CD4-positive, alpha-beta T cell treated with Interleukin-6 for 4 hours (primary cell): ENCODE data around the gene LAIR2.
"Not testable (repeated sequence)": the region's sequence is repeated elsewhere in the genome, so short reads cannot be mapped to it uniquely, and the experiment has no call there.

Experiments used
- DNase-seq: peaks from one replicate; pipeline ENCODE4 v3.0.0-alpha.2; 2020; ENCODE audit warnings: mixed read lengths

LAIR2 gene

DNA sequence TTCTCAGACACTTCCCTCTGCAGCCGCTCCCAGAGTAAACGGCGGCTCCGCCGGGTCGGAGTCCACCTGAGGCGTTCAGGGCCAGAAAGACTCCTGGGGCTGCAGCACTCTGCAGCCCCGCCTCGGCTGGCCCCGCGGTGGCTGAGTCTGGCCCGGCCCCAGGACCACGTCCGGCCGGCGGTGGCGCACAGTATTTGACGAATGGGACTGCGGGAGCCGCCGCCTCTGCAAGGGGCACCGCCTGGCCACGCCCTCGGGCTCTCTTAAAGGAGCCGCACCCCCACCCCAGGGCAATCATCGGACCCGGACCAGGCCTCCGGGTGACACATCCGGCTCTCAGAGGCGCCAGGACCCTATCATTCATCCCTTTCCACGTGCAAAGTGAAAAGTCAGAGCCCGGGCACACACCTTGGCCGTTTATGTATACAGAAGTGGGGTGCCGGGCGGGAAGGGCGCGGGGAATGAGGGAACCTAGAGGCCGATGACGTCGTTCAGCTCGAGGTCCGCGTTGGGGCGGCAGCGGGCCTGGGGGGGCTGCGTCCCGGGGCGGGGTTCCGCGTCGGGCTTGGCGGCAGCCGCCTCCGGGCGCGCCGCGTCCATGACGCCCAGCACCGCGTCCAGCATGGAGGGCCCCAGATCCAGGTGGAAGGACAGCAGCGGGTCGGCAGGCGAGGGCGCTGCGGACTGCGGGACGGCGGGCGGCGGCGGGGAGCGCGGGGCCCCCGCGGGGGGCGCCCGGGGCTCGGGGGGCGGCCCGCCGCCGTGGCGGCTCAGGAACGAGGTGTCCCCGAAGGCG, 37.8 kb upstream of the LAIR2 start:
- peak; percentile 78 for DNase-seq

DNA sequence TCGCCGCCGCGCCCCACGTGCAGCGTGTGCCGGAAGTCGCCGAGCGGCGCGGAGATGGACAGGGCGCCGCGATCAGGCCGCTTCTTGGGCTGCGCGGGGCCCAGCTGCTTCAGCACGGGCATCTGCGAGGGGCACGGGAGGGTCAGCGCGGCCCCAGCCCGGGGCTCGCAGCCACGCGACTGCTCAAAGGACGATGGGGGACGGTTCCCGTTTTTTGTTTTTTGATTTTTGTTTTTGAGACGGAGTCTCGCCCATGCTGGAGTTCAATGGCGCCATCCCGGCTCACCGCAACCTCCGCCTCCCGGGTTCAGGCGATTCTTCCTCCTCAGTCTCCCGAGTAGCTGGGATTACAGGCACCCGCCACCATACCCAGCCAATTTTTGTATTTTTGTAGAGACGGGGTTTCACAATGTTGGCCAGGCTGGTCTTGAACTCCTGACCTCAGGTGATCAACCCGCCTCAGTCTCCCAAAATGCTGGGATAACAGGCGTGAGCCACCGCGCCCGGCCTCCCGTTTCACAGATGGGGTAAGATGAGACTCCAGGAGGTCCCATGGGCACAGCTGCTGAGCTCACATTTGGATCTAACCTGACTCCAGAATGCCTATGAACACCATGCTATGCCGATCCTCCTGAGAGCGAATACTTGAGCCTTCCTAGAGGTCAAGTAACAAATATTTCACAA, 37.1 kb upstream of the LAIR2 start:
- DNase-seq: no peak

DNA sequence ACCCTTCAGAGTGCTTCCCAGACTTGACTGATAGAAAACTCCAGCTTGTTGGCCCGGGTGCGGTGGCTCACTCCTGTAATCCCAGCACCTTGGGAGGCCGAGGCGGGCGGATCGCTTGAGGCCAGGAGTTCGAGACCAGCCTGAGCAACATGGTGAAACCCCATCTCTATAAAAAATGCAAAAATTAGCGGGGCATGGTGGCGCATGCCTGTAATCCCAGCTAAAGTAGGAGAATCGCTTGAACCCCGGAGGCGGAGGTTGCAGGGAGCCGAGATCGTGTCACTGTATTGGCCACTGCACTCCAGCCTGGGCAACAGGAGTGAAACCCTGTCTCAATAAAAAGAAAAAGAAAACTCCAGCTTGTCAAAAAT, 36.5 kb upstream of the LAIR2 start:
- DNase-seq: not testable (repeated sequence)

DNA sequence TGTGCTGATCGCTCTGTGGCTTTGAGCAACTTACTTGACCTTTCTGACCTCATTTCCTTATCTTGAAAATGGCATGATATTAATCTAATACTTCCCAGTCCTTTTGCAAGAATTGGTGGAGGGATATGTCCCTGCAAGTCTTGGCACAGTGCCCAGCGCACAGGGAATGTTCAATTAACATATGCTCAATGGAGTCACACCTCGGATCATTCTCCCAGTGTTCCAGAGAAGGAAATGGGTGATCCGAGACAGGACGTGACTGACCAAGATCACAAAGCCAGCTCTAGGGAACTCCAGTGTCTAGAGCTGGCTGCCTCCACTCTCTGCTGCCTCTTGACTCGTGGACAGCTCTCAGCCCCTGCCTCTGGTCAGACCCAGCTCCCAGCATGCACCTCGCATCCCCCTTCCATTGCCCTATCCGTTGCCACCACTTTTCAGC, 33.1 kb upstream of the LAIR2 start:
- no peak for DNase-seq

DNA sequence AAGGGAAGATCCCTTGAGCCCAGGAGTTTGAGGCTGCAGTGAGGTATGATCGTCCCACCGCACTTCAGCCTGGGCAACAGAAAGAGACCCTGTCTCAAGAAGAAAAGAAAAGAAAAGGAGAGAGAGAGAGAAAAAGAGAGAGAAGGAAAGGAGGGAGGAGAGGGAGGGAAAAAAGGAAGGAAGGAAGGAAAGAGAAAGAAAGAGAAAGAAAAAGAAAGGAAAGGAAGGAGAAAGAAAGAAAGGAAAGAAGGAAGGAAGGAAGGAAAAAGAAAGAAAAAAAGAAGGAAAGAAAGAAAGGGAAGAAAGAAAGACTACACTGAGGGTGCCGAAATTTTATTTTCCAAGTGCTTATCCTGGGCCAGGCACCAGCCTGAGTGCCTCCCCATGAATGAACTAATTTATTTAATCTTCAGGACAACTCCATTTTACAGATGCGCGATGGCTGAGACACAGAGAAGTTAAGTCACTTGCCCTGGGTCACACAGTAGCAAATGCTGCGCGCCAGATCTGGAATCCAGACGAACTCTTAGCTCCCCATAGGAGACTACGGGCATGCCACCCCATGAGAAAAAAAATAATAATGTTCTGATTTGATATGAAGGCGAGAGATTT, 32.2 kb upstream of the LAIR2 start:
- DNase-seq: no peak

DNA sequence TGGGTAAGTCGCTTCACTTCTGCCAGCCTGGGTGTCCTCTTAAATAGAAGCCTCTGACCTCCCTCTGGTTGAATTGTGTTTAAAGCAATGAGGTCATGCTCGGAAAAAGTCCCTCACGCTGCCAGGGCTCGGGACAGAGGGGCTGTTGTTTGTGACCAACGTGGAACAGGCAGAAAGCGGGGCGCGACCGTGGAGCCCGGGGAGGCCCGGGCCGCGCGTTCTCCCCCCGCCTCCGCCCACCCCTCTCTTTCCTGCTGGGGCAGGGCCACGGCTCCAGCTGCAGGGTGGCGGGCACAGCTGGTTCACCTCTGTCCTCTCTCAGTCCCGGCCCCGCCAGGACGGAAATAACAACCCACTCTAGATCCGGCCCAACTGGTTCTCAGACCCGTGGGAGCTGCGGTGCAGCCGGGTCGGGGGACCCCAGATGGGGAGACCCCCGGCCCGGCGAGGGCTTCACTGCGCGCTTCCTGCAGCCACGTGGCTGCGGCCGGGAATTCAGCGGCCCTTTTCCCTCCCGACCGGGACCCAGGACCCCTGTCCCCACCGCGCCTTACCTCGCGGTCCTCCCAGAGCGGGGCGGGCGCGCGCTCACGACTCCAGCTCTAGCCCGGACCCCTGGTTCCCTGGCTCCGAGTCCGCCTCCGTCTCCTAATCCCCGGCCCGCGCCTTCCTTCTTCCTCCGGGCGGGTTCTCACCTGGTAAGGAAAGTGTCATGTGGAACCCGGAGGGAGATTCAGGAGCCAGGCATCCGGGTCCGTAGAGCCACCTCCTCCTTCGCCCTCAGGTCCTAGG, 31.4 kb upstream of the LAIR2 start:
- no peak for DNase-seq

DNA sequence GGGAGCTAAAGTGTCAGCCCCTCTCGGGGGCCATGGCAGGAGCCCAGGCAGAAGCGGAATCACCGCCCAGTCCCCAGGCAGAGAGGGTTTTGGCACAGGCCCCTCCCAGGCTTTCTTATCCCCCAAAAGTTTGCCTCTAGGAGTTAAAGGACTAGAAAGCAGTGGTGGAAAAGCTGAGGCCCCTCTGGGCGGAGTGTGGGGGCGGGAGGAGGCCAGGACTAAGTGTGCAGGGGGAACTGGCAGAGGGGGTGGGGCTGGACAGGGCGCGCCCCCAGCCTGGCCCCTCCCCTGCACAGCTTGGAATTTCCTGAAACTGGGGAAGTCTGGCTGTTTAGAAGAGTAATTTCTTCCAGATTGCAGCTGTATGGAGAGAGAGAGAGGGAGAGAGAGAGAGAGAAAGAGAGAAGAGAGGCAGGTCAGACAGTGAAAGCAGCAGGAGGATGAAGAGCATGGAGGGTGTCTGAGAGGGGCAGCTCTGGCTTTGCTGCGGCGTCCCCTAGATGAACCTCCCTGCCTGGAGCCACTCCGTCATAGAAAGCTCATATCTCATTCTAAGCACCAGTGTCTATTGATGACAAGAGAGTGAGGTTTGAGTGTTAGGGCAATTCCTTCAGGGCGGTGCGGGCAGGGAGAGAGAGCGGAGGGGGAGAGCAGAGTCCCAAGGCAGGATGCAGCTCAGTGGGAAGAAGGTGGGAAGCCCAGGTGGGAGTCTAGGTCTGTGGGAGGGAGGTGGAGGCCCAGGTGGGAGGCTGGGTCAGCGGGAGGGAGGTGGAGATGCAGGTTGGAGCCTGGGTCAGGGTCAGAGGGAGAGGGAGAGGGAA, 29.4 kb upstream of the LAIR2 start, which contains the start of gene CDC42EP5:
CDC42EP5 (minus strand) TSS at position 226 of the 821 bp plus-strand sequence. CDS start 7,749 bp downstream, outside the sequence.
- DNase-seq: no peak

DNA sequence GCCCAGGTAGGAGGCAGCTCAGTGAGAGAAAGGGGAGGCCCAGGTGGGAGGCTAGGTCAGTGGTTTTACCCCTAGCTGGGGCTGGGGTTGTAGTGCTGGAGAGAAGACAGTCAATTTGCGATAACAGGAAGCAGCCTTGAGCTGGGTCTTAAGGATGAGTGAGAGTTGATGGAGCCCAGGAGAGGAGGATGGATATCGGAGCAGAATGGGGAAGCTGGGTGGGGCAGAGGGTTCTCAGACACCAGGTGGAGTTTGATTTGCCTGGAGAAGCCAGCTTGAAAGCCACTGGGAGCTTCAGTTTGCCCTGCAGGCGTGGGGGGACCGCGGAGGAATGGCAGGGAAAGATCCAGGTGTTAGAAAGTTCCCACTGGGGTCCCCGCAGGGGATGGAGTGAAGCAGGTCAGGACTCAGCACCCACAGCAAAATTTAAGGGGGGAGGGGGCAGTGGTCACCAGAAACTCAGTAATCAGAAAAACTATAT, 28.7 kb upstream of the LAIR2 start:
- no peak for DNase-seq

DNA sequence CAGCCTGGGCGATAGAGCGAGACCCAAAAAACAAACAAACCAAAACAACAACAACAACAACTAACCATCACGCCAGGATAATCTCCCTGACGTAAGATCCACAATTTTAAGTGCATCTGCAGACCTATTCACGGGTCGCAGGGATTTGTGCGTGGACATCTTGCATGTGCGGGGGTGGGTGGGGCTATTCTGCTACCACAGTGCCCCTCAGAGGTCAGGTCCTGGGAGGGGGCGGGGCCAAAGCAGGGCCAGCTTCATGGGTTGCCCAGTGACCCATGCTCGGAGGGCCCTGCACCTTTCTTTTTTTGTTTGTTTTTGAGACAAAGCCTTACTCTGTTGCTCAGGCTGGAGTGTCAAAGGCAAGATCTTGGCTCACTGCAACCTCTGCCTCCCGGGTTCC, 26.9 kb upstream of the LAIR2 start:
- no peak for DNase-seq

DNA sequence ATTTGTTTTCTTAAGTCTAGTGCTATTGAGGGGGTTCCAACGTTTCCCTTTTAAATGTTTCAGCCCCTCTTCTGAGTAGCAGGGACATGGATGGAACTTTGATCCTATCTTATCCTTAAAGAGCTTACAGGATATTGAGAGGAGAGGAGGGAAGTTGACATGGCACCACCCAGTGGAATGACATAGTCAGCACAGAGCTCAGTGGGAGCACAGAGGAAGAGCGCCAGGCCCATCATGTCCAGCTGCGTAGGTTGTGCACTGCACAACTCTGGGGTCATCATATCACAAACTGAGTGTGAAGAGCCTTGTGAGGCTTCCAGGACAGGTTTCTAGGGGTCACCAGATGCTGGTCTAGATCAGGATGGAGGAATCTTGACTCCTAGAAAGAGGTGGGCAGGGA, 25.0 kb upstream of the LAIR2 start:
- DNase-seq: no peak

DNA sequence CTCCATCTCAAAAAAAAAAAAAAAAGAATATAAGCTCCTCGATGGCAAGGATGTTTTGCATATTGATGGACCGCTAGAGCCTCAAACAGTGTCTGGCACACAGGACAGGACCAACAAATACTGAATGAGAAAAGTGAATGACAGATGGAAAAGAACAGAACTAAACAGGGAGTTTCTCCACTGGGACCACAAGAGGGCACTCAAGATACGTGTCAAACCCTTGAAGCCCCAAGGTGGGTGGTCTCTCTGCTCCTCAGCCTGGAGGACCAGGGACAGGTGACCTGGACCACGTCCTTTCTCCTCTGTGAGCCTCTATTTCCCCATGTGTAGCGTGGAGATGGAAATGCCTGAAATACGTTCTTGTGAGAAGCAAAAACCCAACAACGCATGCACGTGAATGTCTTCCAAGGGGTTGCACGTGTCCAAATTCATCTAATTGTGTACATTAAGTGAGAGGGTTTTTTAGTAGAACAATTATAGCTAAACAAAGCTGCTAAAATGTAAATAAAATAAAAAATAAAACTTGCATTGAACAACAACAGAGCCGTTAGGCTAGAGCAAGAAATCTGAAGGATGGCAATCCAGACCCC, 23.9 kb upstream of the LAIR2 start:
- DNase-seq: peak; percentile 28

DNA sequence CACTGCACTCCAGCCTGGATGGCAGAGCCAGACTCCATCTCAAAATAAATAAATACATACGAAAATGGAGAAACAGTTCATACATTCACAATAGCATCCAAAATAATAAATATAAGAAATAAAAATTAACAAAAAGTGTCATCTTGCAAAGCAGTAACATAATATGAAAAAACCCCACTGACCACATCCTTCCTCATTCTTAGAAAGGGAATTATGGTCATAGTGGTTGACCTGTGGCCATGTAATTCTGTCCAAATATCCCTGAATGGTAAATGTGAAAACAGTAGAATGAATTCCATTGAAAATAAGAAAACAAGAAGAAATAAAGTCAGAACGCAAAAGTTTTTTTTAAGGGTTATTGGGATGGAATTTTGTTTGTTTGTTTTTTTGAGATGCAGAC, 22.6 kb upstream of the LAIR2 start:
- DNase-seq: no peak

DNA sequence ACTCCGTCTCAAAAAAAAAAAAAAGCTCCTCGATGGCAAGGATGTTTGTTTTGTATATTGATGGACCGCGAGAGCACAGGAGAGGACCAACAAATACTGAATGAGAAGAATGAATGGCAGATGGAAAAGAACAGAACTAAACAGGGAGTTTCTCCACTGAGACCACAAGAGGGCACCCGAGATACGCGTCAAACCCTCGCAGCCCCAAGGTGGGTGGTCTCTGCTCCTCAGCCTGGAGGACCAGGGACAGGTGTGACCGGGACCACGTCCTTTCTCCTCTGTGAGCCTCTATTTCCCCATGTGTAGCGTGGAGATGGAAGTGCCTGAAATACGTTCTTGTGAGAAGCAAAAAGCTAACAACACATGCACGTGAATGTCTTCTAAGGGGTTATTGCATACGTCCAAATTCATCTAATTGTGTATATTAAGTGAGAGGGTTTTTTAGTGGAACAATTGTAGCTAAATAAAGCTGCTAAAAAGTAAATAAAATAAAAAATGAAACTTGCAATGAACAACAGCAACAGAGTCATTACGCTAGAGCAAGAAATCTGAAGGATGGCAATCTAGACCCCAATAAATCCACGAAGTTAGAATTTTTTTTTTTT, 21.2 kb upstream of the LAIR2 start:
- peak; percentile 51 for DNase-seq

DNA sequence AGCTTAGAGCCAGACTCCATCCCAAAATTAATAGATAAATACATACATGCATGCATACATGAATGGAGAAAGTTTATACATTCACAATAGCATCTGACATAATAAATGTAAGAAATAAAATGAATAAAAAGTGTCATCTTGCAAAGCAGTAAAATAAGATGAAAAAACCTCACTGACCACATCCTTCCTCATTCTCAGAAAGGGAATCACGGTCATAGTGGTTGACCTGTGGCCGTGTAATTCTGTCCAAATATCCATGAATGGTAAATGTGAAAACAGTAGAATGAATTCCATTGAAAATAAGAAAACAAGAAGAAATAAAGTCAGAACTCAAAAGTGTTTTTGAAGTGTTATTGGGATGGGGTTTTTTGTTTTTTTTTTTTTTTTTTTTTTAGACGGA, 19.7 kb upstream of the LAIR2 start:
- DNase-seq: no peak

DNA sequence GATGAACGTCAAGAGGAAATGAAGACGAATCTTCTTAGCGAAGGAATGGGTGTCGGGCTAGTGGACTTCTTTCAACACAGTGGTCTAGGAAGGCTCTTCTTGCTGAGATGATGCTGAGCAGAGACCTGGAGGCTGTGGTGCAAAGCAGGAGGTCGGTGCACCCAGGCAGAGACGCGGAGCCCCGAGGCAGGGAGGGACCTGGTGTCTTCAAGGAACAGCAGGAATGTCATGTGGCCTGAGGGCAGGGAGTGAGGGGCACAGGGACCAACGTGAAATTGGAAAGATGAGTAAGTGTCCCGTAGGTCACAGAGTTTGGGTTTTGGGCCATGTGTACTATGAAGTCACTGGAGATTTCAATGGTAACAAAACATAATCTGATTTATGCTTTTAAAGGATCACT, 18.2 kb upstream of the LAIR2 start:
- DNase-seq: no peak

DNA sequence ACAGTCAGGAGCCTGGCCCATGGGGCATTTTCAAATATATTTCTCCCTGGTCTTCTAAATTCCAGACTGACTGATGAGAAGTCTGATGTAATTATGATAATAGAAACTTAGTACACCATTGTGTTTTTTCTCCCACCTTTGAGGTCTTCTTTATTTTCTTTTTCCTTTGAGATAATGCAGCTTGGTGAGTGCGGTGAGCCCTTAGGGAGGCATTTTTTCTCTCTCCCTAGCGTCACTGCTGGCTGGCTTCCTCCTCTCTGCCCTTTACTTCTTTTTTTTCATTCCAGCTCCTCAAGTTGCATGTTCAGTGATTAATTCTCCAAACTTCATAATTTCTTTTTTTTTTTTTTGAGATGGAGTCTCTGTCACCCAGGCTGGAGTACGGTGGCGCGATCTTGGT, 16.8 kb upstream of the LAIR2 start:
- DNase-seq: no peak

DNA sequence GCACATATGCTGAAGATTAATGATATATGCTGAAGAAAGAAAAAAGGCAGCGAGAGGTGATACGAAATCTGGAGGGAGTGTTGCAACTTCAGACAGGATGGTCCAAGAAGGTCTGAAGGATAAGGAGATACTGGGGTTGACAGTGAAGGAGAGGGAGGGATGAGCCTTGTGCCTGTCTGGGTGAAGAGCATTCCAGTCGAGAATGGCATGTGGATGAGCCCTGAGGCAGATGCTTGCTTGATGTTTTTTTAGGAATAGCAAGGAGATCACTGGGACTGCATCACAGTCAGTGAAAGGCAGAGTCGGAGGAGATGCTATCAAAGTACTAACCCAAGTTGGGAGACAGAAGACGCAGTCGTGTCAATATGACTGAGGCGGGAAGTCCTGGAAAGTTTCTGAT, 13.3 kb upstream of the LAIR2 start:
- DNase-seq: no peak

DNA sequence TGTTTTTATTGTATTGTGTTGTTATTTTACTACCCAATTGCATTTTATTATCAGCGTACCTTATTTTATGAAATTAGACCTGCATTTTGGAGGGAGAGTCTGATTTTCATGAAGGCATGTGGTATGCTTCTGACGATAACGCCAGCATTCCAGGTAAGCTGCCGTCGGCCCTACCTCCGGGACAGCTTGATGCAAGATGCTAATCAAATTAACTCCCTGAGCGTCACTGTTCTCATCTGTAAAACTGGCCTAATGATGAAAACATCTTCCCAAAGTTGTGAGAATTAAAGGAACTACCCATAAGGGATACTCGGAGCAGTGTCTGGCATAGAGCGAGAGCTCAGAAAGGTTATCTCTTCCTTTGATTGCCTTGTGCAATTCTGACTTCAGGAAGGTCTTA, 12.9 kb upstream of the LAIR2 start:
- DNase-seq: no peak

DNA sequence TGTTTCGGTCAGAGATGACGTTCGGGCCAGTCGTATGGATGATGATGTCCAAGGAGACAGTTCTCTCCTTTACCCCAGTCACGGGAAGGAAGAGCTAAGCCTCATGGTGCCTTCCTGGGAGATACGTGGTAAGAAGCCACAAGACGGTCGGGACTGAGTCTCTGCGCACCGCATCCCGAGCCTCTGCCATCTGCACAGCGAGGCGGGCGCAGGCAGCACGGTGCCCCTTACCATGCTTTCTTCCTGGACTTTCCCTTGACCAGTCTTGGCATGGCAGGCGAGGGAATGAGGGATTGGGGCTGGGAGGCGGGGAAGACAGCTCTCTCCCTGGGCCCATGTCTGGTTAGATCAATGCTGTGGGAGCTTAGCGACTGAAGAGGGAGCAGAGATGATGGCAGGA, 10.1 kb upstream of the LAIR2 start:
- no peak for DNase-seq

DNA sequence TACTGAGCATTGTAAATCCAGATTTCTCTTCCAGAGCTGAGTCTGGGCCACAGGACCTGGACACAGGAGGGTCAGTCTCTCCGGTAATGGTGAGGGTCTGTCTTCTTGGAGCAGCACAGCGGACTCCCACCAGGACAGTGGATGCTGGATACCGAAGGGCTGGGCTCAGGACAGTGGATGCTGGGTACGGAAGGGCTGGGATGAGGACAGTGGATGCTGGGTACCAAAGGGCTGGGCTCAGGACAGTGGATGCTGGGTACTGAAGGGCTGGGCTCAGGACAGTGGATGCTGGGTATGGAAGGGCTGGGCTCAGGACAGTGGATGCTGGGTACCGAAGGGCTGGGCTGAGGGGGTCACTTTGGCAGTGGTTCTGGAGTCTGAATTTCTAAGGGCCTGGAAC, 9.6 kb upstream of the LAIR2 start:
- DNase-seq: not testable (repeated sequence)

DNA sequence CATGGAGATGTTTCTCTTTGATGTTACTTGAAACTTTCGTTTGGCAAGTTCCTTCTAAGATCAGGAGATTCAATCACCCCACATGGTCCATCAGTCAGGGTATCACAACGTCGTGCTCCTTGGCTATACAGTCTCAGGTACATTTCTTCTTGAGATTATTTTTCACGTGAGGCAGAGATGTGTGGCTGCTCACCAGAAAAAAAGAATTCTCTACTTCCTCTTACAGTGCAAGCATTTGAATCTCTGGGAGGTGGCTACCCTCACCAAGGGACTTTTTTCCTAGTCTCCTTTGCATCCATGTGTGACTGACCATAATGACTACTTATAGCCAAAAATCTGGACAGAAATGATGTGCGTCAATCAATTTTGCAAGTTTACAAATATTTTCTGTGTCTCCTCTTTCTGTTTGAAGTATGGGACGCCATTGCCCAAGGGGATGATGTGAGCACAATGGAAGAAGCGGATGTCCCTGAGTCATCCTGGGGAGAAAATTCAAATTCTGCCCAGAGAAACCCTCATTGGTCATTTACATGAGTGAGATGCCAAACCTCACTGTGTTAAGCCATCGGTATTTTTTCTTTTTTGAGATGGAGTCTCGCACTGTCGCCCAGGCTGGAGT, 8.6 kb upstream of the LAIR2 start:
- no peak for DNase-seq
